Measurements from ENCODE around the gene RAD51B. TPM values are rescaled to one million over a fixed set of nuclear protein-coding genes. Genes with fewer than 3 reads are reported as not detected.
A peak's percentile ranks its signal among the peaks of the same experiment; 100 is the strongest.

The RAD51B gene
- total RNA-seq, 1 experiment from 2014 or later, result 20.0 TPM

GRCh38 chr14:67971627-67972625, 152.3 kb downstream of the RAD51B start:
- CTCF ChIA-PET, result no interaction called here
- peaks cover 0 to 35% of the 10 kb centered on the region in 2 experiments; a peak in 2 of 4 replicates for H3K4me1 ChIP-seq (ENCODE audit: control insufficient read depth in 1 of 2, insufficient read depth in 2 of 2, low read length in 2 of 2)
- H3K79me2 ChIP-seq (ENCODE audit: insufficient read depth, low read length), result no peaks in the 10 kb centered on the region
- RAD21 ChIA-PET (ENCODE audit: low non-redundant PET in 1 of 2, low total read pairs in 2 of 2, uncharacterized antibody in 2 of 2, unreplicated experiment in 2 of 2), result no interaction called here
- TF ChIP-seq REST (IDR thresholded peaks at IDR 0.05; ENCODE audit: low read depth), result no peak
- TF ChIP-seq EZH2 (IDR thresholded peaks at IDR 0.05), result no peak
- TF ChIP-seq CEBPB (IDR thresholded peaks at IDR 0.05; ENCODE audit: low read depth), result no peak
- TF ChIP-seq FOSL1 (IDR thresholded peaks at IDR 0.05; ENCODE audit: low read depth), result no peak
- TF ChIP-seq EGR1 (IDR thresholded peaks at IDR 0.05; ENCODE audit: low read depth), result no peak
- TF ChIP-seq ZBTB33 (IDR thresholded peaks at IDR 0.05; ENCODE audit: extremely low read depth, insufficient replicate concordance, low read length), result no peak
- POLR2A ChIA-PET, result no interaction called here
- H3K9me3 ChIP-seq (ENCODE audit: control insufficient read depth in 1 of 2, insufficient read depth in 1 of 2, low read depth in 1 of 2, low read length in 2 of 2), result no peaks in the 10 kb centered on the region
- H3K36me3 ChIP-seq (ENCODE audit: control insufficient read depth in 1 of 2, insufficient read depth in 2 of 2, low read length in 2 of 2), result no peaks in the 10 kb centered on the region
- H4K20me1 ChIP-seq (ENCODE audit: insufficient read depth), result no peaks in the 10 kb centered on the region
- no TSS peak for BruUV-seq (replicated peaks)
- H3K9ac ChIP-seq (ENCODE audit: low read length), result no peak overlapping the region
- peak overlapping the region; percentile 83 for H3K27ac ChIP-seq (ENCODE audit: low read depth, low read length)
- no peak overlapping the region for H2AFZ ChIP-seq (ENCODE audit: low read depth, low read length, poor library complexity, severe bottlenecking)
- H3K4me2 ChIP-seq (ENCODE audit: low read length), result no peak overlapping the region
- DNase-seq (ENCODE audit: low read depth, low spot score), result no peak
- intact Hi-C loops (cut with micrococcal nuclease), result no loop called here
- H3K27me3 ChIP-seq (ENCODE audit: insufficient read depth, low read length), result no peaks in the 10 kb centered on the region
- ATAC-seq, result no peak; the same call in 1 of the 2 replicates
- H3K9me2 ChIP-seq (ENCODE audit: insufficient read depth), result no peaks in the 10 kb centered on the region
- H3K4me3 ChIP-seq (replicated peaks in 1 of 2; ENCODE audit: low read depth in 1 of 2, low read length in 2 of 2), result no peak overlapping the region

Data from HCT116 (cell line).